Subcutaneous abdominal adipose tissue (tissue), 5 donors: Measurements from ENCODE around the gene PKHD1.

Experiments used
- H3K27ac ChIP-seq: one replicate; pipeline ENCODE4 v1.7.0; 2013; ENCODE audit warnings: low read depth, mild to moderate bottlenecking, inconsistent platforms, low read length, moderate library complexity
- H3K27me3 ChIP-seq, 5 donors: one replicate each; pipeline ENCODE4 v1.7.0; 2013; ENCODE audit warnings: low read length in 5 of 5, inconsistent platforms in 1 of 5; ENCODE audit not compliant: control insufficient read depth in 5 of 5, insufficient read depth in 4 of 5
- H3K36me3 ChIP-seq, 5 donors: one replicate each; pipeline ENCODE4 v1.7.0; 2013; ENCODE audit warnings: low read length in 5 of 5; ENCODE audit not compliant: control insufficient read depth in 5 of 5, insufficient read depth in 5 of 5
- H3K4me1 ChIP-seq, 5 donors: one replicate each; pipeline ENCODE4 v1.7.0; 2013; ENCODE audit warnings: low read length in 5 of 5, mild to moderate bottlenecking in 3 of 5, moderate library complexity in 1 of 5; ENCODE audit not compliant: control insufficient read depth in 5 of 5, insufficient read depth in 5 of 5
- H3K4me3 ChIP-seq, 5 donors: one replicate each; pipeline ENCODE4 v1.7.0; 2013; ENCODE audit warnings: low read length in 5 of 5, low read depth in 1 of 5
- H3K9ac ChIP-seq, 5 donors: one replicate each; pipeline ENCODE4 v1.7.0; 2013; ENCODE audit warnings: low read length in 5 of 5, mild to moderate bottlenecking in 4 of 5, moderate library complexity in 3 of 5
- H3K9me3 ChIP-seq, 5 donors: one replicate each; pipeline ENCODE4 v1.7.0; 2013; ENCODE audit warnings: low read length in 5 of 5; ENCODE audit not compliant: control insufficient read depth in 5 of 5
- donor health status: healthy.
- donor health status: healthy.
- donor health status: healthy.
- donor health status: healthy.
- donor health status: healthy.

PKHD1 gene

GRCh38 chr6:52049252-52050050 is 38.0 kb downstream of the PKHD1 start:
- Histone ChIP-seq H3K4me1 (no peaks in the 10 kb centered on the region), H3K9ac (no peak overlapping the region), H3K36me3 (no peaks in the 10 kb centered on the region), H3K27me3 (peaks cover 0 to 2% (median 0%) of the 10 kb centered on the region in 5 donors), H3K27ac (no peak overlapping the region), H3K4me3 (no peak overlapping the region), H3K9me3 (no peaks in the 10 kb centered on the region)

GRCh38 chr6:52046456-52046855 is 41.0 kb downstream of the PKHD1 start:
- Histone ChIP-seq H3K36me3 (no peaks in the 10 kb centered on the region), H3K27ac (no peak overlapping the region), H3K9me3 (no peaks in the 10 kb centered on the region), H3K4me1 (no peaks in the 10 kb centered on the region), H3K27me3 (peaks cover 0 to 2% (median 0%) of the 10 kb centered on the region in 5 donors), H3K9ac (no peak overlapping the region), H3K4me3 (no peak overlapping the region)

- no peaks in the 10 kb centered on the region for H3K36me3 ChIP-seq
Observed at GRCh38 chr6:52045481-52045880, 41.9 kb downstream of the PKHD1 start.

GRCh38 chr6:52045033-52045432 is 42.4 kb downstream of the PKHD1 start:
- Histone ChIP-seq H3K36me3 (no peaks in the 10 kb centered on the region), H3K4me1 (no peaks in the 10 kb centered on the region), H3K9me3 (no peaks in the 10 kb centered on the region), H3K27ac (no peak overlapping the region), H3K27me3 (peaks cover 0 to 2% (median 0%) of the 10 kb centered on the region in 5 donors), H3K4me3 (no peak overlapping the region), H3K9ac (no peak overlapping the region)

More at GRCh38 chr6:52045481-52045880, 41.9 kb downstream of the PKHD1 start:
- Histone ChIP-seq H3K27ac (no peak overlapping the region), H3K9ac (no peak overlapping the region), H3K27me3 (peaks cover 0 to 2% (median 0%) of the 10 kb centered on the region in 5 donors), H3K9me3 (no peaks in the 10 kb centered on the region), H3K4me1 (no peaks in the 10 kb centered on the region), H3K4me3 (no peak overlapping the region)

GRCh38 chr6:52042141-52042885 is 45.1 kb downstream of the PKHD1 start:
- no peaks in the 10 kb centered on the region for H3K9me3 ChIP-seq
- no peaks in the 10 kb centered on the region for H3K27me3 ChIP-seq
- no peak overlapping the region for H3K9ac ChIP-seq
- H3K27ac ChIP-seq, result no peak overlapping the region
- H3K36me3 ChIP-seq, result no peaks in the 10 kb centered on the region
- H3K4me1 ChIP-seq, result no peaks in the 10 kb centered on the region
- no peak overlapping the region for H3K4me3 ChIP-seq

- Histone ChIP-seq H3K9me3 (no peaks in the 10 kb centered on the region), H3K4me3 (no peak overlapping the region), H3K36me3 (no peaks in the 10 kb centered on the region), H3K9ac (no peak overlapping the region), H3K4me1 (no peaks in the 10 kb centered on the region), H3K27ac (no peak overlapping the region), H3K27me3 (no peaks in the 10 kb centered on the region)
Observed at GRCh38 chr6:52041134-52041533, 46.3 kb downstream of the PKHD1 start.

- H3K27me3 ChIP-seq, result peaks cover 0 to 10% (median 0%) of the 10 kb centered on the region in 5 donors
- H3K36me3 ChIP-seq, result no peaks in the 10 kb centered on the region
- no peaks in the 10 kb centered on the region for H3K9me3 ChIP-seq
- H3K27ac ChIP-seq, result no peak overlapping the region
- H3K4me1 ChIP-seq, result no peaks in the 10 kb centered on the region
- H3K9ac ChIP-seq, result no peak overlapping the region
- no peak overlapping the region for H3K4me3 ChIP-seq
Observed at GRCh38 chr6:52027699-52028098, 59.7 kb downstream of the PKHD1 start.

- Histone ChIP-seq H3K4me3 (no peak overlapping the region), H3K9me3 (no peaks in the 10 kb centered on the region), H3K27ac (no peak overlapping the region), H3K27me3 (peaks cover 0 to 10% (median 0%) of the 10 kb centered on the region in 5 donors), H3K9ac (no peak overlapping the region), H3K36me3 (no peaks in the 10 kb centered on the region), H3K4me1 (no peaks in the 10 kb centered on the region)
Observed at GRCh38 chr6:52024451-52025068, 62.9 kb downstream of the PKHD1 start.

GRCh38 chr6:52022675-52023074 is 64.7 kb downstream of the PKHD1 start:
- Histone ChIP-seq H3K9ac (no peak overlapping the region), H3K4me3 (no peak overlapping the region), H3K4me1 (no peaks in the 10 kb centered on the region), H3K9me3 (no peaks in the 10 kb centered on the region), H3K27me3 (peaks cover 0 to 10% (median 0%) of the 10 kb centered on the region in 5 donors), H3K36me3 (no peaks in the 10 kb centered on the region), H3K27ac (no peak overlapping the region)
